ENCODE results near the gene TAF13.

DNA sequence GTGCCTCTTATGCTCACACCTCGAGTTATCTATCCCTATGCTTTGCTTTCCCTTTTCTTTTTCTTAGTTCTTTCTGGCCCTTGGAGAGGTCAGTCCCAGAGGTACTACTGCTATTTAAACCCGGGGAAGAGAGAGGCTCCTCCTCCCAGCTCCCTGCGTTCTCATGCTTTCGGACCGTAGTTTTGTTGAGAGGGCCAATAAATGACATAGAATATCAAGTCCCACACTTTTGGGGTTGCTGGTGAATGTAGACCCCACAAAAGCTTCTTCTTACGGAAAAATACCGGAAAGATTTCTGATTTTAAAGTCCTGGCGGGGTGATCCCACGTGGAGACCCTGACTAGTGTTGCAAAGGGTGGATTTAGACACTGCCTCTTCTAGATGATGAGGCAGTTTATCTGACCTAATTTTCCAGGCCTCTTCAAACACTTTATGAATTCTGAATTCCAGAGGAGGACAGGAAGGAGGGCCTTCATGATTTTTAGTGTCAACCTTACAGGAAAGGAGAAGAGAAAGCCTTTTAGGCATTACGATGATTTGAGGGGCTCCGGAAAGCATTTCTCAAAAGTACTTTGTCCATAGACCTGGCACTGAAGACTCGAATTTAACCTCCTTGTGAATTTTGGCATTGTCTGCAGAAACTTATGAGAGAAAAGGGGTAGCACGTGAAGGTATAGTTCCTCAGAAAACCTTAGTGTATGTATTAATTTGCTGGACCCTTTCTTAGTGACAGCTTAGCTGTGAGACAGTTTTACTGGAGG lies 15.5 kb upstream of the TAF13 start:
- TF ChIP-seq EZH2phosphoT487 (IDR thresholded peaks at IDR 0.05; ENCODE audit: low read depth, severe bottlenecking, unreplicated experiment): no peak
- TF ChIP-seq, protein P1, sequence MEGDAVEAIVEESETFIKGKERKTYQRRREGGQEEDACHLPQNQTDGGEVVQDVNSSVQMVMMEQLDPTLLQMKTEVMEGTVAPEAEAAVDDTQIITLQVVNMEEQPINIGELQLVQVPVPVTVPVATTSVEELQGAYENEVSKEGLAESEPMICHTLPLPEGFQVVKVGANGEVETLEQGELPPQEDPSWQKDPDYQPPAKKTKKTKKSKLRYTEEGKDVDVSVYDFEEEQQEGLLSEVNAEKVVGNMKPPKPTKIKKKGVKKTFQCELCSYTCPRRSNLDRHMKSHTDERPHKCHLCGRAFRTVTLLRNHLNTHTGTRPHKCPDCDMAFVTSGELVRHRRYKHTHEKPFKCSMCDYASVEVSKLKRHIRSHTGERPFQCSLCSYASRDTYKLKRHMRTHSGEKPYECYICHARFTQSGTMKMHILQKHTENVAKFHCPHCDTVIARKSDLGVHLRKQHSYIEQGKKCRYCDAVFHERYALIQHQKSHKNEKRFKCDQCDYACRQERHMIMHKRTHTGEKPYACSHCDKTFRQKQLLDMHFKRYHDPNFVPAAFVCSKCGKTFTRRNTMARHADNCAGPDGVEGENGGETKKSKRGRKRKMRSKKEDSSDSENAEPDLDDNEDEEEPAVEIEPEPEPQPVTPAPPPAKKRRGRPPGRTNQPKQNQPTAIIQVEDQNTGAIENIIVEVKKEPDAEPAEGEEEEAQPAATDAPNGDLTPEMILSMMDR (IDR thresholded peaks at IDR 0.05; ENCODE audit: poor library complexity): no peak

Measured in hepatocyte (in vitro differentiated cells).